Right ventricle myocardium superior (tissue), 1 donor: ENCODE measurements around the gene PROSER3. TPM values are rescaled to one million over a fixed set of nuclear protein-coding genes. Genes with fewer than 3 reads are reported as not detected.

Source experiments
- ATAC-seq: fragments of 200-7000 bp; cut with Tn5 transposase; one replicate; pipeline ENCODE4 v1.9.1; 2020; ENCODE audit warnings: mild to moderate bottlenecking; ENCODE audit not compliant: poor library complexity
- DNase-seq: peaks from one replicate; pipeline ENCODE4 v3.0.0-alpha.2; 2020
- intact Hi-C: fragments of 100-400 bp; cut with DNase I; formaldehyde crosslinking; loops from one replicate; pipeline ENCODE4 v1.11.2; 2022
- total RNA-seq: library from RNA; stranded (reverse); fragmentation: NEBNext Ultra II Directional; extraction: Animal tissue kit (Norgen Biotek cat#: 25700); gene quantifications from one replicate; pipeline ENCODE4 v1.2.1, GENCODE V29; 2021
- donor health status: DM: no; HTN: yes; CAD: no; lungs with severe emphysema.

PROSER3 gene
- total RNA-seq, 1 donor from 2014 or later = 5.9 TPM

DNA sequence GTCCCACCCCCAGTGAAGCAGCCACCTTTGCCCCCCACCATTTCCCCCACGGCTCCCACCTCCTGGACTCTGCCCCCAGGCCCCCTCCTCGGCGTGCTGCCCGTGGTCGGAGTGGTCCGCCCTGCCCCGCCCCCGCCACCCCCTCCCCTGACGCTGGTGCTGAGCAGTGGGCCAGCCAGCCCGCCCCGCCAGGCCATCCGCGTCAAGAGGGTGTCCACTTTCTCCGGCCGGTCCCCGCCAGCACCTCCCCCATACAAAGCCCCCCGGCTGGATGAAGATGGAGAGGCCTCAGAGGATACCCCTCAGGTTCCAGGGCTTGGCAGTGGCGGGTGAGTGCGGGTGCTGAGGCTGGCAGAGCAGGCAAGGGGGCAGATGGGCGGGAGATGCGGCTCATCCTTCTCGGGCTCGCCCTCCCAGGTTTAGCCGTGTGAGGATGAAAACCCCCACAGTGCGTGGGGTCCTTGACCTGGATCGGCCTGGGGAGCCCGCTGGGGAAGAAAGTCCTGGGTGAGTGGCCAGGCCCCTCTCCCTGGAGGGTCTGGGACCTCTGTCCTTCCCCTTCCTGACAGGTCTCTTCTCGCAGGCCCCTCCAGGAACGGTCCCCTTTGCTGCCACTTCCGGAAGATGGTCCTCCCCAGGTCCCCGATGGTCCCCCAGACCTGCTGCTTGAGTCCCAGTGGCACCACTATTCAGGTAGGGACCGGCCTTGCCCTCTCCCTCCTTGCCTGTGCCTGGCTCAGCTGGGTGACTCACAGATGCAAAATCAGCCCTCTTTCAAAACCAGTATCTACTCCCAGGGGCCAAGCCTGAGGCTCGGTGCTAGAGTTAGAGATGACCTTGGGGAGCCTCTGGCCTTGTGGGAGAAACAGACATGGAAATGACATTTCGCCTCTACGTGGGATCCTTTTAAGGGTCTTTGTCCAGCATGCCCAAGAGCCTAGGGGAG lies 24.5 kb upstream of the PROSER3 start:
- ATAC-seq = no peak
- no peak for DNase-seq
- intact Hi-C loops = no loop called here

DNA sequence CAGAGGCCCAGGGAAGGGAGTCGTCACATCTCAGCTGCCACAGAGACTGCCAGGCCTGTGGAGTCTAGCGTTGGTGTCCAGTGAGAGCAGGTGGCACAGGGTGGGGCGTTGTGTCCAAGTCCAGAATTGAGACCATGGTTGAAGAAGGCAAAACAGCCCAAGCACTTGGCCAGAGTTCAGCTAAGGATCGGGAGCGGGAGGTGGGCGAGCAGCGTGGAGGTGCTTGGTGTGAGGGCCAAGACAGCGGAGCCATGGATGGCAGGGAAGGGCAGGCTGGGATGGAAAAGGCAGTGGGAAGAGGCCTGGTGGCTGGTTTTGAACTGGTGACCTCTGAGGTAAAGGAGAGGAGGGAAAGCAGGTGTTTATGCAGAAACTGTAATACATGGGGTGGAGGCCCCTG lies 23.7 kb upstream of the PROSER3 start:
- ATAC-seq (no peak), DNase-seq (no peak)
- intact Hi-C loops = no loop called here

DNA sequence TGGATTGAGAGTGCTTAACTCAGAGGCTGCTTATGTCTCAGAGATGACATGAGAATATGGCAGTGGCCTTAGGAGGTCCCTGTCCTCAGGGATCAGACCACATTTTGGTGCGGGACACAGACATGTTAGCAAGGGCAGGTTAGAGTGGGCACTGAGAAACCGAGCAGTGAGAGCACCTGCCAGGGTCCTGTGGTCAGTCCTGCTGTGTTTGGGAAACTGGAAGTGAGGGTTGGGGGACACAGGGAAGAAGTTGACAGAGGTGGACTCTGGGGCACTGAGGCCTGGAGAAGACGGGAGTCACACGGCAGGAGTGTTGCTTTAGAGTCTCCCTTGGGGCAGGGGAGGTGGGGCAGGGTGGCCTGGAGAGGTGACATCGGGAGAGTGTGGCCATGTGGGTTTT lies 23.1 kb upstream of the PROSER3 start:
- ATAC-seq (no peak), DNase-seq (no peak)
- intact Hi-C loops = no loop called here

DNA sequence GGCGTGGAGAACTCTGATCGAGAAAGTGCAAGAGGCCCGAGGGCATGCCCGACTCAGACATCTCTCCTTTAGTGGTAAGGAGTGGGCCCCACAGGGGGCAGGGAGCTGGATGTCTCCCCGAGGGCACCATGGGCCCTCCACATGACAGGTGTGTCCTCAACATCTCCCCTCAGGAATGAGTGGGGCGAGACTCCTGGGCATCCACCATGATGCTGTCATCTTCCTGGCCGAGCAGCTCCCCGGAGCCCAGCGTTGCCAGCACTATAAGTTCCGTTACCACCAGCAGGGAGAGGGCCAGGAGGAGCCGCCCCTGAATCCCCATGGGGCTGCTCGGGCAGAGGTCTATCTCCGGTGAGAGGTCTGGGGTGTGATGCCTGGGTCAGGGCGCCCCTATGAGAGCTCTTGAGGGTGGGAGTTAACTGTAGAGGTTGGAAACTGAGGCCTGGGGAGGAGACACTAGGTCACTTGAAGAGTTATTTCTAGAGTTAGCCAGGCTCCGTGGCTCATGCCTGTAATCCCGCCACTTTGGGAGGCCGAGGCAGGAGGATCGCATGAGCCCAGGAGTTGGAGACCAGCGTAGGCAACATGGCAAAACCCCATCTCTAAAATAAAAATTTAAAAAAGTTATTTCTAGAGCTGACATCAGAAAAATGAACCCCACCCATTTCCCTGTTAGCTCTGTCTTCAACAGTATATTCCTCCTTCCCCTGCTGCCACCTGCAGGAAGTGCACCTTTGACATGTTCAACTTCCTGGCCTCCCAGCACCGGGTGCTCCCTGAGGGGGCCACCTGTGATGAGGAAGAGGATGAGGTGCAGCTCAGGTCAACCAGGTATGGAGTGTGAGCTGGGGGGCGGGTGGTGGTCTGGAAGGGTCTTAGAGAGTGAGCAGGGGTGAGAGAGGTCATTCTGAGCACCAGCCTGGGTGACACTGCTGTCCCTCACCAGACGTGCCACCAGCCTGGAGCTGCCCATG lies 20.8 kb upstream of the PROSER3 start:
- no peak for DNase-seq
- ATAC-seq = no peak
- intact Hi-C loops = no loop called here

DNA sequence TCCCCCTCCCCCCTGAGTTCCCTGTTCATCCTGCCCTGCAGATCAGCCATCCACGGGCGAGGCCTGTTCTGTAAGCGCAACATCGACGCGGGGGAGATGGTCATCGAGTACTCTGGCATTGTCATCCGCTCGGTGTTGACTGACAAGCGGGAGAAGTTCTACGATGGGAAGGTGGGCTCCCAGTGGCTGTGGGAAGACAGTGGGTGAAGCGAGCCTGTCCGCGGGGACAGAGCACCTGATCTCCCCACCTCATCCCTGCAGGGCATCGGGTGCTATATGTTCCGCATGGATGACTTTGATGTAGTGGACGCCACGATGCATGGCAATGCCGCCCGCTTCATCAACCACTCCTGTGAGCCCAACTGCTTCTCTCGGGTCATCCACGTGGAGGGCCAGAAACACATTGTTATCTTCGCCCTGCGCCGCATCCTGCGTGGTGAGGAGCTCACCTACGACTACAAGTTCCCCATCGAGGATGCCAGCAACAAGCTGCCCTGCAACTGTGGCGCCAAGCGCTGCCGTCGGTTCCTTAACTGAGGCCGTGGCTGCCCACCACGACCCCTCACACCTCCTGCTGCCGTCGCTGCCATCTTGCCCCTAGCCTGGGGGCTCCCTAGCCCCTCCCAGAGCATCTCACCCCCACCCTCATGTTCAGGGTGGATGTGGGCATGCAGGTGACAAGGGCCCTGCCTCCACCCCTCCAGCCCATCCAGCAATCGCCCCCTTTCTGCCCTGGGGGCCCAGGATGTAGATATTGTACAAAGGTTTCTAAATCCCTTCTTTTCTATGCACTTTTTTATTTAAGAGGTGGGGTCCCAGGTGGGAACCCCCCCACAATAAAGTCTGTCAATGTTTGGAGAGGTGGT lies 19.7 kb upstream of the PROSER3 start:
- DNase-seq (no peak), ATAC-seq (no peak)
- intact Hi-C loops = no loop called here

DNA sequence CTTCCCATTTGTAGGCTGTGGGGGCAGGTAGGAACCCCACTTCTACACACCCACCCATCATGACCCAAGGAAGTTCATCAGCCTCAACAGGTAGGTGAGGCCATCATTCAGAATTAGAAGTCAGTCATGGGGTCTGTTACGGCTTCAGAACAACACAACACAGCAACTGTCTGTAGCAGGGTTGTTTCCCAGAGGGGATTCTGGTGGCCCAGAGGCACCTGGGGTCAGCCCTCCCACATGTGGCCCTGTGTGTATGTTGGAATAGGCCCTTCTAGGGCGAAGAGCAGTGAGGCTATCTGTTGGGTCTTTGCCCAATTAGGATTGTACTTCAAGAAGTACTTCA lies 19.1 kb upstream of the PROSER3 start:
- ATAC-seq (no peak), DNase-seq (no peak)
- intact Hi-C loops = no loop called here

DNA sequence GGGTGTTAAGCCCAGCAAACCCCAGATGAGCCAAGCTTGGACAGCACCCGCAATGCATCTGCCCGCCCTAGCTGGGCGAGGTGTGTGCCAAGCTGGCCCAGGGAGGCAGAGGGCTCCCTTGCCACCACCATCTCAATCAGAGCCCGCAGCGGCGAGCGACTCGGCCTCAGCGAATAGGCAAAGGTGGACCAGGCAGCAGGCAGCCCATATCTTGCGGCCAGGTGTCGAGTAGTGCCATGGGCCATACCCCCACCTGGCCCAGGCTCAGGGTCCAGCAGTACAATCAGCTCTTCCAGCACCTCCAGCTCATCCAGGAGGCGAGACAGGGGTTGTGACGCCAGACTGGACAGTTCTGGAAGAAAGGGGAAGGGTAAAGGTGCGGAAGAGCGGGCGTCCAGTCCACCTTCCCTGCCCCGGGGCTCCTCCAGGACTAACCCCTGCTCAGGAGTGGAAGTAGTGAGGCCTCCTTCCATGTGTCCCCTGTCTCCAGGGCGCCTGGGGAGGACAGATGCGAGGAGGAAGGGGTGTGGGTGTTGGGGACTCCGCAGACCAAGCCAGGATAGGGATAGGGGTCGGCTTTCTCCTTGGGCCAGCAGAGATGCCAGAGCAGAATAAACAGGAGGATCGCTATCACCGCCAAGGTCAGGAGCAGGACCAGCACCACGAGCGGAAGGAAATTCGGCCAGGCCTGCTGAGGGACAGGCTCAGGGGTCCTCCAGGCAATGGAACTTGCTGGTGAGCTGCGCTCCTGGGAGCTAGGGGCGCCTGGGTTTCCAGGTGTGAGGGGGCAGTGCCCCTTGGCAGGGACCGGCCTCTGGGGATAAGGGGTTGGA lies 18.5 kb upstream of the PROSER3 start:
- DNase-seq = no peak
- no peak for ATAC-seq
- intact Hi-C loops = no loop called here

DNA sequence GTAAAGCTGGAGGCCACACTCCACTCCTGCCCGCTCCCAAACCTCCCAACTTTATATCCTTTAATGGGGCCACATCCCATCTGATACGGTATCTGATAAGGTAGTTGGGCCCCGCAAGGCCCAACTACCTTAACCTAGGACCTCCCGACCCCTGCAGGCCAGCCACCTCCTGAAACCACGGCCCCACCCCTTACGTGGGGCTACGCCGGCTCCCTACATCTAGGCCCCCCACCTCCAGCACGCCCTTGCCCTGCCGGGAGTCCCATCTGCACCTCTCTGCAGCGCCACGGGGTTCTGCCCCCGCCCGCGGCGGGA lies 17.9 kb upstream of the PROSER3 start:
- ATAC-seq (no peak), DNase-seq (no peak)
- intact Hi-C loops = no loop called here

DNA sequence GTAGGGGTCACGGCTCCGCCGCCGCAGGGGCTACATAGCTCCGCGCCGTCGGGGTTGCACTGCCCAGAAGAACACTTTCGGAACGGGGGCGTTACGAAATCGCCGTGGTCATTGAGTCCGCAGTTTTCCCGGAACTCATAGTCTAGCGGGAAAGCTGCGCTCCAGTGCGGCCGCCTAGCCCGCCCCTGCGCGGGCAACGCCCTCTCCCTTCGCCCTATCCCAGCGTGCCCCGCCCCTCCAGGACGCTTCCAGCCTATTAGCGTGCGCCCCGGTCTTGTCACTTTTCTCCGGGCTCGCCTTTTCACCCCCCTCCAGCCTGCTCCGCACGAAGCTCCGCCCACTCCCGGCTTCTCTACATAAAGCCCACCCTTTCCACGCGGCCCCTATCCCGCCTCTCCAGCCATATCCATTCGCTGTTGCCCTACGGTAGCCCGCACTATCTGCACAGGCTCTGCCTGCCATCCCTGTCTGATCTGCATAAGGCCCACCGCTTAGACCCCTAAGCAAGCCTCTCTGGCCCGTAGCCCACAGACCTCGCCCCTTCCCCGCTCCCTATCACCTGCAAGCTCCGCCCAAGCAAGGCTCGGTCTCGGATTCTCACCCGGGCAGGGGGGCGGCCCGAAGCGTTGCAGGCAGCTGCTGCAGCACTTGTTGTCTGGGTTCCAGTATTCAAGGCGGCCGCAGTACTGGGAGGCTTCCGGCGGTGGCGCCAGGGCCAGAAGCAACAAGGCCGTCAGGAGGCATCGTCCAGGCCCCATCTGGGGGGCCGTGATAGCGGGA lies 17.4 kb upstream of the PROSER3 start:
- peak; percentile 99 for DNase-seq
- peak; percentile 86 for ATAC-seq
- intact Hi-C loops = no loop called here

DNA sequence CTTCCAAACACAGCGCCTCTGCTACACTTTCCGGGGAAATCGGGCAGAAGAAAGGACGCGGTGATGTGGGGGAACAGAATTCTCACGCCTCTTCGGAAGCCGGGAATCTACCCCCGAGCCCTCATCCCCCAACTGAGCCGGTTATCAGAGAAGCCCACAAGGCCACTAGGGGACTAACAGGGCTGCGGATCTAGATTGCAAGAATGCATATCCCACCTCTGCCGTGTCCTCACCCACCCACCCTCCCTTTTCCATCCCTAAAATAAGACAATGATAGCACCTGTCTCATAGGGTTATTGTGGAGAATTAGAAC lies 16.8 kb upstream of the PROSER3 start:
- intact Hi-C loops = no loop called here
- DNase-seq (no peak), ATAC-seq (no peak)

DNA sequence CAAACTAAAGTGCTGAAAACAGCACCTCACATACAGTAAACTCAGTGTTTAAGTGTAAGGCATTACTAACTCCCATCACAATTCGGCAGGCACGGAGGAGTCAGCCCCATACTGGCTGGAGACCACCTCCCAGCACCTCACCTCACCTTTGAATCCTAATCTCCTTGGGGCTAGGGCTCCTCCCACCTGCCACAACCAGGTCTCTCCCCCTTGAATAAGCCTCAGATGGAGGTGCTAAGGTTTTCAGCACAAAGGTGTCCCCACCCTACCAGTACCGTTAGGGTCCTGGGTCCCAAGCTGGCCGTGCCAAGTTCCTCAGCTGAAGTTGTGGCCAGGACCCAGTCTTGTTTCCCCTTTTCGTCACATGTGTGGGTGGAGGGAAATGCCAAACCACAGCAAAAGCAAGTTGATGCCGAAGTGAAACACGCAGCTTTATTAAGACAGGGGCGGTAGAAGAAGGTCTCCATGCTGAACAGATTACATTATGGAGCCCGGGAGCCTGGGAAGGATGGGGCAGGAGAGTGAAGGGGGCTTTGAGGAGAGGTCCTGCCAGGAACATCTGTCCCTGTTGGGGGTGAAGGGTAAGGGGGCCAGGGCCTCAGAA lies 15.8 kb upstream of the PROSER3 start, which contains the start of gene IGFLR1:
IGFLR1 (minus strand) TSS at position 332 of the 604 bp plus-strand sequence. CDS start 1,272 bp downstream, outside the sequence.
- no peak for DNase-seq
- no peak for ATAC-seq
- intact Hi-C loops = no loop called here

DNA sequence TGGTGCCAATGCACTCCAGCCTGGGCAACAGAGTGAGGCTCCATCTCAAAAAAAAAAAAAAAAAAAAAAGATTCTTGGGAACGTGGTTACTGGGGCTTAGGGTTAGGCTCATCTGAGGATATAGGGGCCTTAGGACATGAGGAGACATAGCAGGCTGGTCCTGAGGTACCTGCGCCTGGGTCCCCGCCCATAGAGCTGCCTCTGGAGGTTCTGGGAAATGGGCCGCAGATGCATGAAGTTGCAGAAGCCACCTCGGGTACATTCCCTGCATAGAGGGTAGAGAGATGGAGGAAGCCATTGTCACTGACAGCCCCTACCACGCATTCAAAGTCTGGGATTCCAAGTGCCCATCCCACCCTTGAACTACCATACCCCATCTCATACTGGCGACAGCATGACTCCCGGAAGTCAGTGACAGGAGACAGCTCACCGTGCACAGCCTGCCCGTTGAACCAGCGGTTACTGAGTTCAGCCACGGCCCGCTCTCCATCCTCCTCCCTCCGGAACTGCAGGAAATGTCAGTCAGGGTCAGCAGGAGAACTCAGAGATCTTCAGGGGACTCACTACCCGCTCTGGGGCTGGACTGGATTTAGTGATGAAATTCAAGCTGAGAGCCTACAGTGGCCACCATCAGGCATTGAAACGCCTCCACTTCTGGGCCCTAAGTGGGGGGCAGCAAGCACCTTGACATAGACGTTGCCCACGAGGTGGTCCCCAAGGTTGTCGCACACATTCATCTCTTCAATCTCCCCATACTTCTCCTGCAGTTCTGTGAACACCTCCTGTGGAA lies 14.1 kb upstream of the PROSER3 start:
- DNase-seq (no peak), ATAC-seq (no peak)
- intact Hi-C loops = no loop called here

DNA sequence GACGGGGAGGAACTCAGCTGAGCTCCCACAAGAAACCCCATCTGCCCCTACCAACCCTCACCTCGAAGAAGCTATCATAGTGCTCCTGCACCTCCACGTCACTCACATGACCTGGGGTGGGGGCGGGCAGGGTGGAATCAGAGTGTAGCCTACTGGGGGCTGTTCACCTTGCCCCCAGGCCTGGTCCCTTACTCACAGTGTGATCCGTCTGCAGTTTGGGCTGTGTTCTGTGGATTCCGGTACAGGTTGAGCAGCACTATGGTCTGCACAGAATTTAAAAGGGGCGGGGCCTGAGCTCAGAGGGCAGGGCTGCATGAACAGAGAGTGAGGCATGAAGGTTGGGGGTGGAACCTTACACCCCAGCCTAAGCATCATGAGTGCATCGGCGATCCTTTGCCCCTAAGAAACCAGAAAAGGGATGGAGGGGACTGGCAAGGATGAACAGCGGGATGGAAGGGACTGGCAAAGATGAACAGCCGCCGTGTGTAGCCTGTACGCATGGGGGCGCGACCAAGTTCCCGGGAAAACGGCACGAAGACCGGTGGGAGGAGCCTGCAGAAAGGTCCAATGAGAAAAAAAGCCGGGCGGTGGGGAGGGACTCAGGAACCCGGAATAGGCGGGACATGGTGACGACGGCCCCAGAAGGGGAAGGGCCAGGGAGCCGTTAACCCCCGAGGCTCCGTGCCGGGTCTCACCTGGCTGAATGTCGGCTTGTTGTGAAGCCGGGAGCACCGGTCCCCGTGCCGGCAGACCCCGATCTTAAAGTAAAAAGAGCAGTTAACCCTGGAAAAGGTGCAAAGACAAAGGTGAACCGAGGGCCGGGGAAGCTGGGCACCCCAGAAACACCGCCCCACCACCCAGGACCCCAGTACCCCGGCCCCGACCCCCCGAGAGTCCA lies 13.3 kb upstream of the PROSER3 start:
- peak; percentile 96 for DNase-seq
- peak; percentile 79 for ATAC-seq
- intact Hi-C loops = no loop called here

DNA sequence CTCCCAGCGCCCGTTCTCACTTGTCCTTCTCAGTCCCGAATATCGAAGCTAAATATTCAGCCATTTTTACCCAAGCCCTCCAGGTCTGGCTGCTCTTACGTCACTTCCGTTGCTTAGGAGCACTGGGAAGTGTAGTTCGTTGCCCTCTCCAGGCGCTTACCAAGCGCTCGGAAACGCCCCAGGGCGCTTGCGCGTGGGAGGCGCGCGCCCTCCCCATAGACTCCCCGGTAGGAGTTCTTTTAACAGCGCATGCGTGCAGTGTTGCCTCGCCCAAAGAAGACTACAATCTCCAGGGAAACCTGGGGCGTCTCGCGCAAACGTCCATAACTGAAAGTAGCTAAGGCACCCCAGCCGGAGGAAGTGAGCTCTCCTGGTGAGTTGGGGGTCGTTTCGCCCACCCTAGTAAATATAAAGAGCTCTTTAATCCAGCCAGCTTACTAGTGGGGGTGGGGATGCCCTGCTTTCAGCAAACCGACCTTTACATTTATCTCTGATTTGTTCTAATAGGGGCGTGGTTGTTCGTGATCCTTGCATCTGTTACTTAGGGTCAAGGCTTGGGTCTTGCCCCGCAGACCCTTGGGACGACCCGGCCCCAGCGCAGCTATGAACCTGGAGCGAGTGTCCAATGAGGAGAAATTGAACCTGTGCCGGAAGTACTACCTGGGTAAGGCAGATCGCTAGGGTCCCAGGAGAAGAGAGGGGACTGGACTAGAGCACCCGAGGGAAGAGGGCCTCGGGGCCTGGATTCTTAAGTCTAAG lies 12.5 kb upstream of the PROSER3 start, which contains the start of the genes PSENEN and U2AF1L4:
PSENEN (plus strand) TSS at position 324 of the 759 bp plus-strand sequence; CDS start at position 604, 280 bp downstream.
U2AF1L4 (minus strand) TSS at position 91 of the 759 bp plus-strand sequence; CDS start at position 64, 27 bp downstream.
- ATAC-seq (peak; percentile 87), DNase-seq (peak; percentile 98)
- intact Hi-C loops = no loop called here
